ENCODE results near the gene PRUNE2. TPM values are rescaled to one million over a fixed set of nuclear protein-coding genes. Genes with fewer than 3 reads are reported as not detected.

PRUNE2 gene
- polyA plus RNA-seq, 1 of the 3 experiments (the other 2 are of a cell fraction), result 13.0 TPM

DNA sequence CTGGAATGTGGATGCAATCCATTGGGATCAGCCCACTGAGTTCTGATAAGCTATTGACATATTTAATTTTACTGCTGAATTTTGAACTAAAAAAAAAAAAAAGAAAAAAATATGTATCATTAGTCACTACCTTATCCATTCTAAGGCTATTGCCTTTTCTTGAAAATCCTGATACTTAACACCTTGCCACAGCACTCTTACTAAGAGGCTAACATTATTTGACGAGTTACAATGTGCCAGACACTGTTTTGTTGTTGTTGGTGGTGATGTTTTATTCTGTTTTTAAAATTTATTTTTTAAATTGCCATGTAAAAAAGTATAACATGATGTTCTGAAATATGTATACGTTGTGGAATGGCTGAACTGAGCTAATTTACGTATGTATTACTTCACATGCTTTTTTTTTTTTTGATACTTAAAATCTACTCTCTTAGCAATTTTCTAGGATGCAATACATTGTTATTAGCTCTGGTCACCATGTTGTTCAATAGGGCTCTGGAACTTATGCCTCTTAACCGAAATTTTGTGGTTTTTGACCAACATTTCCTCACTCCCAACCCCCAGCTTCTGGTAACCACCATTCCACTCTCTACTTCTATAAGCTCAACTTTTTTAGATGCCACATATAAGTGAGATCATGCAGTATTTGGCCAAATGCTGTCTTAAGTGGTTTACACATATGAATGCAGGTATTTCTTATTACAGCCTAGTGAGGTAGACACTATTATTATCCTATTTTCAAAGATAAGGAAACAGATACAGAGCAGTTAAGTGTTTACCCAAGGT lies 276.5 kb downstream of the PRUNE2 start:
- H3K36me3 ChIP-seq (replicated peaks in 1 of 2; ENCODE audit: control insufficient read depth in 1 of 2, insufficient read depth in 2 of 2, low read length in 1 of 2), result peaks cover 0 to 2% of the 10 kb centered on the region in 2 experiments
- no peak for DNase-seq
- H3K9me2 ChIP-seq, result no peaks in the 10 kb centered on the region
- no peaks in the 10 kb centered on the region for H3F3A ChIP-seq (replicated peaks; ENCODE audit: insufficient read depth)
- no peaks in the 10 kb centered on the region for H3K27me3 ChIP-seq (ENCODE audit: insufficient read depth)
- H3K9ac ChIP-seq, result no peak overlapping the region
- H2AFZ ChIP-seq (ENCODE audit: low read depth), result no peak overlapping the region
- no peaks in the 10 kb centered on the region for H3K9me3 ChIP-seq
- TF ChIP-seq FOXM1 (IDR thresholded peaks at IDR 0.05; ENCODE audit: low read depth) (no peak), CHD2 (IDR thresholded peaks at IDR 0.05; ENCODE audit: low read length, partially characterized antibody) (no peak), JUND (IDR thresholded peaks at IDR 0.05) (no peak), FOXJ3 (CRISPR knock-in tag; IDR thresholded peaks at IDR 0.05) (no peak), TAF1 (IDR thresholded peaks at IDR 0.05; ENCODE audit: borderline replicate concordance, low read depth, low read length) (no peak), POLR2AphosphoS5 (IDR thresholded peaks at IDR 0.05; ENCODE audit: low read depth, low read length) (no peak), RAD21 (IDR thresholded peaks at IDR 0.05; ENCODE audit: low read length) (no peak), MXI1 (IDR thresholded peaks at IDR 0.05; ENCODE audit: low read depth, low read length) (no peak), ELF1 (IDR thresholded peaks at IDR 0.05) (no peak), SIN3A (IDR thresholded peaks at IDR 0.05; ENCODE audit: borderline replicate concordance, low read depth, low read length) (no peak), NRF1 (IDR thresholded peaks at IDR 0.05; ENCODE audit: low read depth, low read length) (no peak), SMC3 (IDR thresholded peaks at IDR 0.05; ENCODE audit: low read depth, low read length) (no peak), TEAD4 (IDR thresholded peaks at IDR 0.05; ENCODE audit: borderline replicate concordance, insufficient read depth) (no peak)
- TF ChIP-seq, protein P1, sequence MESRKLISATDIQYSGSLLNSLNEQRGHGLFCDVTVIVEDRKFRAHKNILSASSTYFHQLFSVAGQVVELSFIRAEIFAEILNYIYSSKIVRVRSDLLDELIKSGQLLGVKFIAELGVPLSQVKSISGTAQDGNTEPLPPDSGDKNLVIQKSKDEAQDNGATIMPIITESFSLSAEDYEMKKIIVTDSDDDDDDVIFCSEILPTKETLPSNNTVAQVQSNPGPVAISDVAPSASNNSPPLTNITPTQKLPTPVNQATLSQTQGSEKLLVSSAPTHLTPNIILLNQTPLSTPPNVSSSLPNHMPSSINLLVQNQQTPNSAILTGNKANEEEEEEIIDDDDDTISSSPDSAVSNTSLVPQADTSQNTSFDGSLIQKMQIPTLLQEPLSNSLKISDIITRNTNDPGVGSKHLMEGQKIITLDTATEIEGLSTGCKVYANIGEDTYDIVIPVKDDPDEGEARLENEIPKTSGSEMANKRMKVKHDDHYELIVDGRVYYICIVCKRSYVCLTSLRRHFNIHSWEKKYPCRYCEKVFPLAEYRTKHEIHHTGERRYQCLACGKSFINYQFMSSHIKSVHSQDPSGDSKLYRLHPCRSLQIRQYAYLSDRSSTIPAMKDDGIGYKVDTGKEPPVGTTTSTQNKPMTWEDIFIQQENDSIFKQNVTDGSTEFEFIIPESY (IDR thresholded peaks at IDR 0.05; ENCODE audit: borderline replicate concordance, low read depth), result no peak
- TF ChIP-seq, protein P2, sequence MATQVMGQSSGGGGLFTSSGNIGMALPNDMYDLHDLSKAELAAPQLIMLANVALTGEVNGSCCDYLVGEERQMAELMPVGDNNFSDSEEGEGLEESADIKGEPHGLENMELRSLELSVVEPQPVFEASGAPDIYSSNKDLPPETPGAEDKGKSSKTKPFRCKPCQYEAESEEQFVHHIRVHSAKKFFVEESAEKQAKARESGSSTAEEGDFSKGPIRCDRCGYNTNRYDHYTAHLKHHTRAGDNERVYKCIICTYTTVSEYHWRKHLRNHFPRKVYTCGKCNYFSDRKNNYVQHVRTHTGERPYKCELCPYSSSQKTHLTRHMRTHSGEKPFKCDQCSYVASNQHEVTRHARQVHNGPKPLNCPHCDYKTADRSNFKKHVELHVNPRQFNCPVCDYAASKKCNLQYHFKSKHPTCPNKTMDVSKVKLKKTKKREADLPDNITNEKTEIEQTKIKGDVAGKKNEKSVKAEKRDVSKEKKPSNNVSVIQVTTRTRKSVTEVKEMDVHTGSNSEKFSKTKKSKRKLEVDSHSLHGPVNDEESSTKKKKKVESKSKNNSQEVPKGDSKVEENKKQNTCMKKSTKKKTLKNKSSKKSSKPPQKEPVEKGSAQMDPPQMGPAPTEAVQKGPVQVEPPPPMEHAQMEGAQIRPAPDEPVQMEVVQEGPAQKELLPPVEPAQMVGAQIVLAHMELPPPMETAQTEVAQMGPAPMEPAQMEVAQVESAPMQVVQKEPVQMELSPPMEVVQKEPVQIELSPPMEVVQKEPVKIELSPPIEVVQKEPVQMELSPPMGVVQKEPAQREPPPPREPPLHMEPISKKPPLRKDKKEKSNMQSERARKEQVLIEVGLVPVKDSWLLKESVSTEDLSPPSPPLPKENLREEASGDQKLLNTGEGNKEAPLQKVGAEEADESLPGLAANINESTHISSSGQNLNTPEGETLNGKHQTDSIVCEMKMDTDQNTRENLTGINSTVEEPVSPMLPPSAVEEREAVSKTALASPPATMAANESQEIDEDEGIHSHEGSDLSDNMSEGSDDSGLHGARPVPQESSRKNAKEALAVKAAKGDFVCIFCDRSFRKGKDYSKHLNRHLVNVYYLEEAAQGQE (IDR thresholded peaks at IDR 0.05; ENCODE audit: low read depth, low read length), result no peak
- TF ChIP-seq, protein P3, sequence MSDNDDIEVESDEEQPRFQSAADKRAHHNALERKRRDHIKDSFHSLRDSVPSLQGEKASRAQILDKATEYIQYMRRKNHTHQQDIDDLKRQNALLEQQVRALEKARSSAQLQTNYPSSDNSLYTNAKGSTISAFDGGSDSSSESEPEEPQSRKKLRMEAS (IDR thresholded peaks at IDR 0.05; ENCODE audit: low read depth), result no peak
- H4K20me1 ChIP-seq (ENCODE audit: insufficient read depth), result no peaks in the 10 kb centered on the region
- no peak overlapping the region for H3K4me3 ChIP-seq (ENCODE audit: low read depth in 2 of 2, low read length in 1 of 2)
- H3K27ac ChIP-seq (ENCODE audit: low read depth in 2 of 2, low read length in 1 of 2), result no peak overlapping the region
- H3K79me2 ChIP-seq (ENCODE audit: insufficient read depth), result no peaks in the 10 kb centered on the region
- ChIA-PET CTCF (interaction anchor here (0.7 kb wide), 1 partner anchor 17 kb away, joined by 3 read pairs; no protein-coding TSS in a partner anchor), POLR2A (interaction anchor here (0.6 kb wide), 1 partner anchor 14 kb away, joined by 4 read pairs; no protein-coding TSS in a partner anchor)
- H3K4me1 ChIP-seq (ENCODE audit: control insufficient read depth in 1 of 2, insufficient read depth in 2 of 2, low read depth in 1 of 2, low read length in 1 of 2), result no peaks in the 10 kb centered on the region
- WGBS (ENCODE audit: low lambda C conversion rate), result 11% methylated on average over 4 of the region's 4 CpGs
- H3K4me2 ChIP-seq, result no peak overlapping the region
